Measurements from ENCODE around the gene SPACA5.
A peak's percentile ranks its signal among the peaks of the same experiment; 100 is the strongest.
"Not testable (repeated sequence)": the region's sequence is repeated elsewhere in the genome, so short reads cannot be mapped to it uniquely, and the experiment has no call there.

Gene SPACA5

DNA sequence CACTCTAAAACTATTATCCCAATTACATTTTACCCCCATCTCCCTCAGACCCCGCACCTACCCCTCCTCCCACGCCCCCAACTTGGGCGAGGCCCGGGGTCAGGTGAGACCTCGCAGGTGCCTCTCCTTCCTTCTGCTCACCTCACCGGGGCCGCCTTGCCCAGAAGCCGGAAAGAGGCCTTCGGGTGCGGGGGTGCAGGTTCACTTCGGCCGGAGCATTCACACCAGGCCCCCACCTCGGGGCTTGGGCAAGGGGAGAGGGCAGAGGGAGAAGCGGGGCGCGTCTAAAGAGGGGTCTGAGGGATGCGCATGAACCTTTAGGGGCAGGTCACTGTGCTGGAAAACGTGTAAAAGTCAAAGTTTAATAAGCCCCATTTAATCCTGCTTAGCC is 3.4 kb upstream of the SPACA5 start:
- in situ Hi-C loops (cut with HindIII; ENCODE audit: low sequenced_read_pairs): no loop called here
- peak overlapping the region; percentile 69 for H3K4me3 ChIP-seq (ENCODE audit: low read depth, low read length)
- TF ChIP-seq, protein P1, sequence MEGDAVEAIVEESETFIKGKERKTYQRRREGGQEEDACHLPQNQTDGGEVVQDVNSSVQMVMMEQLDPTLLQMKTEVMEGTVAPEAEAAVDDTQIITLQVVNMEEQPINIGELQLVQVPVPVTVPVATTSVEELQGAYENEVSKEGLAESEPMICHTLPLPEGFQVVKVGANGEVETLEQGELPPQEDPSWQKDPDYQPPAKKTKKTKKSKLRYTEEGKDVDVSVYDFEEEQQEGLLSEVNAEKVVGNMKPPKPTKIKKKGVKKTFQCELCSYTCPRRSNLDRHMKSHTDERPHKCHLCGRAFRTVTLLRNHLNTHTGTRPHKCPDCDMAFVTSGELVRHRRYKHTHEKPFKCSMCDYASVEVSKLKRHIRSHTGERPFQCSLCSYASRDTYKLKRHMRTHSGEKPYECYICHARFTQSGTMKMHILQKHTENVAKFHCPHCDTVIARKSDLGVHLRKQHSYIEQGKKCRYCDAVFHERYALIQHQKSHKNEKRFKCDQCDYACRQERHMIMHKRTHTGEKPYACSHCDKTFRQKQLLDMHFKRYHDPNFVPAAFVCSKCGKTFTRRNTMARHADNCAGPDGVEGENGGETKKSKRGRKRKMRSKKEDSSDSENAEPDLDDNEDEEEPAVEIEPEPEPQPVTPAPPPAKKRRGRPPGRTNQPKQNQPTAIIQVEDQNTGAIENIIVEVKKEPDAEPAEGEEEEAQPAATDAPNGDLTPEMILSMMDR (IDR thresholded peaks at IDR 0.05; ENCODE audit: low read depth, low read length): no peak
- no peak for DNase-seq (ENCODE audit: low read depth, low spot score)

DNA sequence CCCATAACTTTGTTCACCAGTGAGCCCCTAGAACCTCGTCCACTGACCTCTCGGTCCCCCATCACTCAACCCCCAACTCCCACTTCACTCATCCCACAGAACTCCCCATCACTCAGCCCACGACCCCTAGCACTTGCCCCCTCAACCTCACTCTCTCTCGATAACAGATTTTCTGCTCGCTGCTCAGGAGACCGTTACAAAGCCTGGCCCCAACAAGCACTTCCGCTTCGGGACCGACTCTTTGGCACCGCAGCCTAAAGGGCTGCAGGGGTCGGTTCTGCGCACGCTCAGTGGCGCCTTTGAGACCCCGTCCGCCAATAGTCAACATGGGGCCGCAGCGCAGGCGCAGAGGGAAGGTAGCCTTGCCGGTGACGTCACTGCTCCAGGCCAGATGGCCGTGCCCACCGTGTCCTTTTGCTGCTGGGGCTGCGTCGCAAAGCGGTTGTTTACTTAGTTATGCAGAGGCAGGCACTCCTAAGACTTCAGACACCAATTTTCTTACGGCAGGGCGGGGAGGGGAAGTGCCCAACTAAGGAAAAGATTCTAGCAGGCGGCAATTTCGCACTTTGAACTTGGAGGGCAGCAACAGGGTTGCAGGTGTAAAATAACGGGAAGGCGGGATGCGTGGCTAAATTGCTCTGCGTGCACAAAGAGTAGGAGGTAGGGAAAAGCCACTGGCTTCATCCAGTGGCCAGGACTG is 2.9 kb upstream of the SPACA5 start, which contains the start of gene ZNF182:
Gene ZNF182 (minus strand): TSS at position 232 of the 700 bp plus-strand sequence. CDS start 1,380 bp downstream, outside the sequence.
- in situ Hi-C loops (cut with HindIII; ENCODE audit: low sequenced_read_pairs): no loop called here
- H3K4me3 ChIP-seq (ENCODE audit: low read depth, low read length): peak within 1 kb of the TSS; percentile 69
- peak; percentile 85 for DNase-seq (ENCODE audit: low read depth, low spot score)
- TF ChIP-seq, protein P1 (IDR thresholded peaks at IDR 0.05; ENCODE audit: low read depth, low read length): no peak

DNA sequence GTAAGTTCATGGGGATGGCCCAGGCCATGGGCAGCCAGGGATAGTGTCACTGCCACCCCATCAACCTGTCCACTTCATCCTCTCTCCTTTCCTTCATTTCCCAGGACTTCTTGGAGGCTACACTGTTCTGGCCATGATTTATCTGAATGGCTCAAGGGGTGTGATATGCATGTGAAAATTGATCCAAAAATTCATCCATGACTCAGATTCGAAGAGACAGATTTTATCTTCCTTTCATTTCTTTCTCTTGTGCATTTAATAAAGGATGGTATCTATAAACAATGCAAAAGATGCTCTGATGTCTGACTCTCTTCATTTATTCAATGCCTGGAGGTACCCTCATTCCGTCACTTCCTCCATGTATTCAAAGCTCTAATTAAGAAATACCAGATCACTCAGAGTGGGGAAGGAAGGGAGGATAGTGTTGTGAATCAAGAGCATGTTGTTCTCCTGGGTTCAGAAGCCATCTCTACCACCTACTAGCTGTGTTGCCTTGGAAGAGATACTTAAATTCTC is 2.7 kb downstream of the SPACA5 start:
- H3K4me3 ChIP-seq (ENCODE audit: low read depth, low read length); in situ Hi-C loops (cut with HindIII; ENCODE audit: low sequenced_read_pairs); DNase-seq (ENCODE audit: low read depth, low spot score): not testable (repeated sequence)

DNA sequence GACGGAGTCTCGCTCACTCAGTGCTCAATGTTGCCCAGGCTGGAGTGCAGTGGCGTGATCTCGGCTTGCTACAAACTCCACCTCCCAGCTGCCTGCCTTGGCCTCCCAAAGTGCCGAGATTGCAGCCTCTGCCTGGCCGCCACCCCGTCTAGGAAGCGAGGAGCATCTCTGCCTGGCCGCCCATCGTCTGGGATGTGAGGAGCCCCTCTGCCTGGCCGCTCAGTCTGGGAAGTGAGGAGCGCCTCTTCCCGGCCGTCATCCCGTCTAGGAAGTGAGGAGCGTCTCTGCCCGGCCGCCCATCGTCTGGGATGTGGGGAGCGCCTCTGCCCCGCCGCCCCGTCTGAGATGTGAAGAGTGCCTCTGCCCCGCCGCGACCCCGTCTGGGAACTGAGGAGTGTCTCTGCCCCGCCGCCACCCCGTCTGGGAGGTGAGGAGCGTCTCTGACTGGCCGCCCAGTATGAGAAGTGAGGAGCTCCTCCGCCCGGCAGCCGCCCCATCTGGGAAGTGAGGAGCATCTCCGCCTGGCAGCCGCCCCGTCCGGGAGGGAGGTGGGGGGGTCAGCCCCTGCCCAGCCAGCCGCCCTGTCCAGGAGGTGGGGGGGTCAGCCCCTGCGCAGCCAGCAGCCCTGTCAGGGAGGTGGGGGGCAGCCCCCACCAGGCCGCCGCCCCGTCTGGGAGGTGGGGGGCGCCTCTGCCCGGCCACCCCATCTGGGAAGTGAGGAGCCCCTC is 10.0 kb downstream of the SPACA5 start:
- in situ Hi-C loops (cut with HindIII; ENCODE audit: low sequenced_read_pairs); DNase-seq (ENCODE audit: low read depth, low spot score); H3K4me3 ChIP-seq (ENCODE audit: low read depth, low read length): not testable (repeated sequence)

DNA sequence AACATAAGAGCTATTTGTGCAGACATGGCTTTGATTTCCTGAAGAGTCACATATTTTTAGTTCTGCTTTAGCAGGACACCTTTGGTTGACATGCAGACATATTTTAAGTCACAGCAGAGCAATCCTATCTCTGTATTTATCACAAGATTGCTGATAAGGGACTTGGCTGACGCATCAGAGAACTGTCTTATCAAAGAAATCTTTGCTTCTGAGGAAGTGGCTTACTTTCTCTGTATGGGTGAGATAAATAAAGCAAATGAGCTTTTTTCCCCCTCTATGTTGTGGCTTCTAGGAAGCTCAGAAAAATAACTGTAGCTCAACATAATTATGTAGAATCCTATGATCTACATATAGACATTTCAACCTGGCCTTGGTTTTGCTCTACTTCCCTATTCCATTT is 13.1 kb downstream of the SPACA5 start:
- H3K4me3 ChIP-seq (ENCODE audit: low read depth, low read length); DNase-seq (ENCODE audit: low read depth, low spot score); in situ Hi-C loops (cut with HindIII; ENCODE audit: low sequenced_read_pairs): not testable (repeated sequence)

DNA sequence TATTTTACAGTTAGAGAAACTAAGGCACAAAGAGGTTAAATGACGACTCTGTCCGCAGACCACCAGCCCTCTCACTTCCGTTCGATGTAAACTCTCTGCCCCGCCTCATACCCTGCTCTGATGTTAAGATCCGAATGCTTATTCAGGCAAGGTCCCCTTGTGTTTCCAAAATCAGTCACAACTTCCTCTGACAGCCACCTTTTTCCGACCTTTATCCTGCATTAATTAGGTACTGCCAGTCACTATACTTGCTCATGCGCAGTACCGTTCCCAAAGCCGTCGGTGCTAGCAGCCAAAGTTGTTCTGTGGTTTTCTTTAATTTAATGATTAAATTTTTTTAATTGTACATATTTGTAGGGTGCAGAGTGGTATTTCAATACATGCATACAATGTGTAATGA is 13.7 kb downstream of the SPACA5 start:
- DNase-seq (ENCODE audit: low read depth, low spot score); in situ Hi-C loops (cut with HindIII; ENCODE audit: low sequenced_read_pairs); H3K4me3 ChIP-seq (ENCODE audit: low read depth, low read length): not testable (repeated sequence)

DNA sequence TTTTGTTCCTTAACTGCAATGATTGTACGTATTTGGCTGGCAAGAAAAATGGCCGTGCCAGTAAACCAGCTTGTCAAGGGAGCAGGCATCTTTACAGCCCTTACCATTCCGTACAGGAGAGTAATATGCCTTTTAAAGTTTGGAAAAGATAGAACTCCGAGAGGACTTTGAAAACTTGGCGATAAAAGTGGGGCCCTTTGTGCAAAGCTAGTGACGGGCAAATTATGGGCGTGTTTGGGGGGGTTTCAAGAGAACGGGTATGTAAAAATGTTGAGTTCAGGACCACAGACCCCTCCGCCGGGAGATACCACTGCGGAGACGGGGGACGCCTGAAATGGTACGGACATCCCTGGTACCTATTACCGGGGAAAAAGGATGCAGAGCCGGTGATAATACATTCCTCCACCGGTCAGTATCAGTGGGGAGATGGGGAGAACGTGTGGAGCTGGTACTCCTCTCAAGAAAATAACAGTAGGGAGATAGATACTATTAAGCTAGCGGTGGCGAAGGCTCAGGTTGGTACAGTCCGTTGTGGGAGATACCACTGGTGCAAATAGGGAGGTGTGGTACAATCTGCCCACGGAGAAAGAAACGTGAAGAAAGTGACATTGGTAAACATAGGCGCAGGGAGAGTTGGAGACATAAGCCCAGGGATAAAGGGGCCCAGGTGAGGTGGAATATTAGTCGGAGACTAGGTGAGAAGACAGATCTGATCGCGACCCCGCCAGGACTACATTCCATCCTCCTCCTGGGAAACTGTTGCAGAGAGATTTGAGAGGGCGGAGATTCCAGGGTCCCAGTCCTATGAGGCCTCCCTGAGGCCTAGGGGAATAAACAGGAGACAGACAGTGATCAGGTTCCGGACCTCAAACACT is 14.5 kb downstream of the SPACA5 start:
- TF ChIP-seq, protein P1 (IDR thresholded peaks at IDR 0.05; ENCODE audit: low read depth, low read length): no peak
- in situ Hi-C loops (cut with HindIII; ENCODE audit: low sequenced_read_pairs): no loop called here
- H3K4me3 ChIP-seq (ENCODE audit: low read depth, low read length): peak overlapping the region; percentile 58
- peak; percentile 92 for DNase-seq (ENCODE audit: low read depth, low spot score)

DNA sequence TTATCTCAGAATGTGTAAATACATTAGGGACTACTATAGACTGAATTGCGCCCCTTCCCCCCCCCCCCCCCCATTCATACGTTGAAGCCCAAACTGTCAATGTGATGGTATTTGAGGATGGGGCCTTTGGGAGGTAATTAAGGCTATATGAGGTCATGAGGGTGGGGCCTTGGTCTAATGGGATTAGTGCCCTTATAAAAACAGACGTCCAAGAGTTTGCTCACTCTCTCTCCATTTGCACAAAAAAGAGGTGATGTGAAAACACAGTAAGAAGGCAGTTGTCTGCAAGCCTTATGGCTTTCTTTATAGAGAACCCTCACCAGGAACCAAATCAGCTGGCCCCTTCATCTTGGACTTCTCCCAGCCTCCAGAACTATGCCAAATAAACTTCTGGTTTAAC is 15.3 kb downstream of the SPACA5 start:
- TF ChIP-seq, protein P1 (IDR thresholded peaks at IDR 0.05; ENCODE audit: low read depth, low read length): no peak
- no peak for DNase-seq (ENCODE audit: low read depth, low spot score)
- H3K4me3 ChIP-seq (ENCODE audit: low read depth, low read length): no peak overlapping the region
- in situ Hi-C loops (cut with HindIII; ENCODE audit: low sequenced_read_pairs): no loop called here

Measured in astrocyte of the spinal cord (primary cell).